ENCODE data around the gene TVP23C. TPM values are rescaled to one million over a fixed set of nuclear protein-coding genes. Genes with fewer than 3 reads are reported as not detected.

The TVP23C gene
- total RNA-seq, 1 experiment from 2014 or later = 32.2 TPM

DNA sequence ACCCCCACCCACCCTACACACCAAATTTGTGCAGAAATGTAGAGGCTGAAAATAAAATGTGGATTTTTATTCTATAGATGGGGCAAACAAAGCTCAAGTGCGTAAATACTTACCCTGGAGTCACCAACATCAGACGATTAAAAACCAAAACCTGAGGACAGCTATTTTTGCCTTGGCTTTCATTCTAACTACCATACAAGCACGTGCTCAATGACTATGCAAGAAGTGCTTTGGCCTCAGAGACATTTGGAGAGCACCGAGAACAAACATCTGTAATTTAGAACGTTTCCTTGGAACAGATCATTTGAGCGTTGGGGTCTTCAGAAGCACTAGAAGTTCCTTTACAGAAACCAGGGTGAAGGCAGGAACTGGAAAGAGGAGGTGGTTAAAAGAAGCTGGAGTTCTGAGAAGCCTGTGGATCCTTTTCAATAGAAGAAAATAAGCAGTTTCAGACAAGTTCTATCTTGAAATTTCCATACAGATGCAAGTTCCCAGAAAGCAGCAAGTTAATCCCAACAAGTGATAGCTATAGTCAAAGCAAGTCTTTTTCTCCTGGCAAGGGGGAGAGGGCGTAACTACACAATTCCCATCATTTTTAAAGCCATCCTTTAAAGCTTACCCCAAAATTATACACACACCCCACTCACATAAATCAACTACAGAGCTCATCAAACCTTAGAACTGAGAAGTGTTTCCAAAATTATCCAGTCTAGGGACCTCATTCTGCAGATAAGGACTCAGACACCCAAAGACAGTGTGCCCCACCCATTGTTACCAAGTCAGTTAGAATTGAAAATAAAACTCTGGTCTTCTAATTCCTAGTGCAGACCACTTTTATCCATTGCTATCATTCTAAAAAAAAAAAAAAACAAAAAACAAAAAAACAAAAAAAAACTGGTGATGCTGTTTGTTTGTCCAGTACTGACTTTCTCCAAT lies 66.3 kb downstream of the TVP23C start:
- no peak for DNase-seq (ENCODE audit: low spot score)

DNA sequence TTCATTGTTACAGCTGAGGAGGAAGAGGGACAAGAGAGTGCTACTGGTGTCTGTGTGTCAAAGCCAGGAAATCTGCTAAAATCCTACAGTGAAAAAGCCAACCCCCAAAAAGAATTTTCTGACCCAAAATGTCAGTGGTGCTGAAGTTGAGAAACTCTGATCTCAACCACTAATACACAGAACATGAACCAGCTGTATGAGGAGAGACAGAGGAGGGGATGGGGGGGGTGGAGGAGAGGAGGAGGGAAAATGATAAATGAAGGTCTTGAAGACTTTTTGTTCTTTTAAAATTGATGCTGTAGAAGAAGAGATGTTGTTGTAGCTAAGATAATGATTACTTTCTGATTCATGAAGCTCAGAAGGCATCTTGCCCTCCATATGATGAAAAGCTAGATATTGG lies 68.5 kb downstream of the TVP23C start:
- DNase-seq (ENCODE audit: low spot score) = no peak

DNA sequence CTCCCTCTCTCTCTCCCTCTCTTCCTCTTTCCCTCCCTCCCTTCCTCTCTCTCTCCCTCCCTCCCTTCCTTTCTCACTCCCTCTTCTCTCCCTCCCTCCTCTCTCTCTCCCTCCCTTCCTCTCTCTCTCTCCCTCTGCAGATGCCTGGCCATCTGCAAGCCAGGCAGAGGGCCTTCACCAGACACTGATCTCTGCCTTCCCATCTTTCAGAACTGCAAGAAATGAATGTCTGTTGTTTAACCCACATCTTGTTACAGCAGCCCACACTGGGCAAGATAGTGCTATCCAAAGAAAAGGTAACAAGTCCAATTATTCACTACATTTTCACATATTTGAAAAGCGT lies 69.6 kb downstream of the TVP23C start:
- no peak for DNase-seq (ENCODE audit: low spot score)

GRCh38 chr17:15492791-15493692 lies 70.2 kb downstream of the TVP23C start:
- no peak for DNase-seq (ENCODE audit: low spot score)

DNA sequence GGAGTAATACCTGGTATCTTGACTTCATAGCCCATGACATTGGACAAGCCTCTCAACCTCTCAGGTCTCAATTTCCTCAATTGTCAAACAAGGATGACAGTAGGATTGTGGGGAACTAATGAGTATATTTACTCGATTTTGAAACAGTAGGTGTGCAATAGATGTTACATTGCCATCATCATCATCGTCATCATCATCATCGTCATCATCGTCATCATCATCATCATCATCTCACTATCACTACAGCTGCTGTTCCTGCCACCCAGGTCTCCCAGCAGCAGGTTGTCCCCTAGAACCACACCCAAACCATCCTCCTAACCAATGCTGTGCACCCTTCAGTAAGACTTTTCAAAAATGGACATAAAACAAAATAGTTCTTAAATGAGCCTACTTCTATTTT lies 71.1 kb downstream of the TVP23C start:
- no peak for DNase-seq (ENCODE audit: low spot score)

DNA sequence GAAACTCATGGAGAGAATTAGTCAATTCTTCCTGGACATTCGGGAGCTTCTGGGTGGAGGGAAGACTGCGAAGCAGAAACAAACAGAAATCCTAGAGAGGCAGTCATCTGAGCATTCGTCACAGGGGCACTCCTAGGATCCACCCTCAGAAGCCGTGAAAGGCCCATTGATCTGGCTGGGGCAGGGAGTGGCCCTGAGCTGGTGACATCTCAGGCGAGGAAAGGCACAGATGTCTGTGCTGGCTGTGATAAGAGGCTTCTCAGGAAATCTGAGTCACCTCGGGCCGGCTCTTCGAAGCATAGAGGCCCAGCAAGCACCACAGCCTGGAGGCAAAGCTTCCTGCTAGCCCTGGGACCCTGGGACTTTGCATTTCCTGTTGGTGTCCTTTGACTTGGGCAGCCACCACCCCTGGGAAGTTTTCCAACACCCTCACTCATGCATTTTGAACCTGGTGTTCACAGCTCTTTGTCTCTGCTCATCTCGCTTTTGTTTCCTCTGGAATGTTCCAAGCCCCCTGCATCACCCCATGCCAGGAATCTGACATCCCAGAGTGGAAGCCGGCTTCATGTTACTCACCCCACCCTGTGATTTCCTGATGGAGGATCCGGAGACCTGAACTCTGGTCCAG lies 72.5 kb downstream of the TVP23C start:
- DNase-seq (ENCODE audit: low spot score) = peak; percentile 95

GRCh38 chr17:15488557-15488956 lies 74.7 kb downstream of the TVP23C start:
- DNase-seq (ENCODE audit: low spot score) = no peak

- DNase-seq (ENCODE audit: low spot score) = no peak
Measured at GRCh38 chr17:15485045-15485444, 78.2 kb downstream of the TVP23C start.

- no peak for DNase-seq (ENCODE audit: low spot score)
Measured at GRCh38 chr17:15483431-15483830, 79.9 kb downstream of the TVP23C start.

DNA sequence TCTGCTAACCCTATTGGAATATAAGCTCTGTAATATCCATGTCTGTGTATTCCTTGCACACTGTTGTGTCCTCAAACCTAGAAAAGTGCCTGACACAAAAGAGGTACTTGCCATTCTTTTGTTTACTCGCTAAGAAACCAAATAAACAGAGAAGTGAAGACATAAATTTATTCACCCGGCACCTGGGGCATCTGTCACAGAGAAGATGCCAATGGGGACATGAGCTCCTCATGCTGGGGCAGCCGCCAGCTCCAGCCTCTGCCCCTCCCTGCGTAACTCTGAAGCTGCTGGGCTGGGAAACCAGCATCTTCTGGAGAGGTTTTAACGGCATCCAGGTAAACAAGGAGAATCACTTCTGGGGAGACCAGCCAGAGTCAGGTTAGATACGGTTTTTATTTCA lies 80.8 kb downstream of the TVP23C start:
- DNase-seq (ENCODE audit: low spot score) = no peak

DNA sequence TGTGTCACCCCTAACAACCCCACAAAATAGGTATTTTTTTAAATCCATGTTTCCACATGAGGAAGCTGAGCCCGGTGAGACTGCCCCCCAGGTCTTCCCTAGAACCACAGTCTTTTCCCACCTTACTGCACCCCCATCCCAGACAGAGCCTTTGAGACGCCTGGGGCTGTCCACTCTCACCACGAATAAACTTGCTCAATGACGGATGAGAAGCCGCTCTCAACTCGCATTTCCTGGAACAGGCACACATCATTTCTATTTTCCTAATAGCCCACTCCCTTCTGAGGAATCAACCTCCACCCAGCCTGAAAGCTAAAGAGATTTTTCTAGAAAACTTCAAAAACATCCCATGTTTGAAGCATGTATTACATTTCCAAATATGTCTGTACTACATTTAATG lies 81.8 kb downstream of the TVP23C start:
- no peak for DNase-seq (ENCODE audit: low spot score)

DNA sequence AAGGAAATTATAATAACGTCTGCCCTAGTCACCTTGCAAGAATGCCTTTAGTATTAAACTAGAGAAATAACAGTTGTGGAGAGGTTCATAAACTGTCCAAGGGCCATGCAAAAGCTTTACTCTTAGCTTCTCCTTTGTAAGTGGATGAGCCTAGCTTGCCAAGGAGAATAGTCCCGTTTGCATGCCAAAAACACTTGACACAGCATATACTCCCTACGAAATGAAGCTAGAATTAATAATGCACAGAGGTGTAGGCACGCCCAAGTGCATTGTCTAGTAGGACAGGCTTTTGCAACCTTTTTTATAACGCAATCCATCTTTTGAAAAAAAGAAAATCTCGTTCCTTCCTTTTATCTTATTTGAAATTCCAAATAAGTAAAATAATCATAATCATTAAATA lies 83.1 kb downstream of the TVP23C start:
- DNase-seq (ENCODE audit: low spot score) = no peak

DNA sequence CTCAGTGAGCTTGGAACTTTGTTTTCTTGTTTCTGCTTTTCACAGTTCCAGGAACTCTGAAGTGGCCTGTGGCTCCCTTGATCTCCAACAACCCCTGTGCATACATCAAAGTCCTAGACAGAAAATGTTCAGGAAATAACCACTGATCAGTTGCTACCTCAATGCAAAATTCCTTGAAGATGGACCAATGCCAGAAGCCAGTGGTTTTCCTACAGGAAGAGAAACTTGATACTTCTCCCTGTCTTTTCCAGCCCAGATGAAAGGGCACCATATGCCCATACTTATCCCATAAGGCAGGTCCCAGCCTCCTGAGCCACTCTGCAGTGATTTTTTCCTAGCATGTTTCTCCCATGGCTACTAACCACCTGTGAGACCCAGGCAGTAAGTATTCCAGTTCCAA lies 83.6 kb downstream of the TVP23C start:
- DNase-seq (ENCODE audit: low spot score) = peak; percentile 72

- no peak for DNase-seq (ENCODE audit: low spot score)
Measured at GRCh38 chr17:15478845-15479244, 84.4 kb downstream of the TVP23C start.

DNA sequence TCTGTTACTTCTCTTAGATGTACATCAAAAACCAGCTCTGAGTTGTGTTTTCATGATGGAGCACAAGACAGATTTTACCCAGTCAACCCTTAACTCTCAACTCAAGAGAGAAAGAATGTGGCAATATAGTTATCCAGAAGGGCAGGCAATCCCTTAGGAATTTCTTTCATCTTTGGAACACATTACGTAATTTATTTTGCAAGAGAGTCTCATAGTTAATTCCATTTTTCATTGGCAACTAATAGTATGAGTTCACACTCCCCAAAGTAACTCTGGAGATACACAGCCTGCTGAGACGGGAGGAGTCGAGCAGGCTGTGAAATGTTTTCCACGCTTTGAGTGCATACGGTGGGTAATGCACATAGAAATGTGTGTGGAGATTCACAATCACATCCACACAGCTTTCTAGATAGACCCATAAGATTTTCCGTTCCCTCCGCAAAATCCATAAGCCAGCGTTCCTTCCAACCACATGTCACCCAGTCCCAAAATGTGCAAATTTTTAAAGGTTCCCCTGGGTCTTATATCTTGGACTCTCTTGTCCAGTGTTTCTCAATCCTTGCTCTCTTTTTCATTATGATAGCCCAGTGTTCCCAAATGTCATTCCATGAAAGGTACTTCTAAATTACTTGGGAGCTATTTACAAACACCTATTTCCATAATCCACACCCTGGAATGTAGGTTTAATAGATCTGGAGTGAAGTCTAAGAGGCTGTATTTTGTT lies 87.5 kb downstream of the TVP23C start:
- DNase-seq (ENCODE audit: low spot score) = no peak

DNA sequence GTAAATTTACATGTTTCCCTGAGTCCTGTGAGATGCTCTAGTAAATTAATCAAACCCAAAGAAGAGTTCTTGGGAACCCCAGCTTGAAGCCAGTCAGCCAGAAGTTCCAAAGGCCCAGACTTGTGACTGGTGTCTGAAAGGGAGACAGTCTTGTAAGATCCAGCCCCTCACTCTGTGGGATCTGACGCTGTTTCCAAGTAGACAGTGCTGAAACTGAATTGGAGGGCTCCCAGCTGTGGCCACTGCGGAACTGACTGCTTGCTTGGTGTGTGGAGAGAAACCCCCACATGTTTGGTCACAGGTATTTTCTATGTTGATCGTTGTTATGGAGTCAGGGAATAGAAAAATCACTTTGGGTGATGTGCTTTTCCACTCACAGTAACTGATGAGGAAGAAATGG lies 90.4 kb downstream of the TVP23C start:
- no peak for DNase-seq (ENCODE audit: low spot score)

GRCh38 chr17:15470536-15470935 lies 92.7 kb downstream of the TVP23C start:
- no peak for DNase-seq (ENCODE audit: low spot score)

- peak; percentile 81 for DNase-seq (ENCODE audit: low spot score)
Measured at GRCh38 chr17:15469260-15469659, 94.0 kb downstream of the TVP23C start.

- DNase-seq (ENCODE audit: low spot score) = no peak
Measured at GRCh38 chr17:15468126-15468525, 95.2 kb downstream of the TVP23C start.

- no peak for DNase-seq (ENCODE audit: low spot score)
Measured at GRCh38 chr17:15467592-15467991, 95.7 kb downstream of the TVP23C start, which contains the start of gene CDRT4. CDRT4 (minus strand) TSS chr17:15467621; CDS start chr17:15440238, 27,383 bp downstream.

DNA sequence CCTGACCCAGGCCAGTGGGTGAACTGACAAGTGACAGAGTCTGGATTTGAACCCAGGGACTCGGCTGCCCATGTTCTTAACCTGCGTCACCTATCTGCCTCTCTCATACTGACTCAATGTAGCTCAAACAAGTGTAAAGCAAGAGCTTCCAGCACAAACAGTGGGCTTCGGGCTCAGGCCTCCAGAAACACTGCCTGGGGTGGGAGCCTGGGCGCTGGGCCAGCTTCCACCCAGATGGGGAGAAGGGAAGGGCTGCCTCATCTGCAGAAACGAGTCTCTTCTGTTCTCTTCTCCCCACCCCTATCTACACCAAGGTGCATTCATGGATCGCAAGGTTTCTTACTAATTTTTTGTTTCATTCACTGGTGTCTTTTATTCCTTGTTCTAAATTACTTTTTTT lies 97.2 kb downstream of the TVP23C start:
- DNase-seq (ENCODE audit: low spot score) = no peak
